Thyroid gland (tissue), 4 donors: ENCODE data around the gene HDAC9. TPM values are rescaled to one million over a fixed set of nuclear protein-coding genes. Genes with fewer than 3 reads are reported as not detected.

ENCODE experiments used
- DNase-seq, 2 donors: peaks; one replicate each; pipeline ENCODE4 v3.0.0-alpha.2; 2019
- H3K27ac ChIP-seq, 3 donors: fragments of 200-600 bp; sonication (generic); 1 replicate in 2 of 3; 2 replicates in 1 of 3; pipeline ENCODE4 v1.5.1; 2016 to 2019; ENCODE audit warnings: mild to moderate bottlenecking in 1 of 3, moderate library complexity in 1 of 3
- H3K27me3 ChIP-seq: fragments of 200-600 bp; sonication (generic); one replicate; pipeline ENCODE4 v1.5.1; 2019
- H3K36me3 ChIP-seq, 2 donors: fragments of 200-600 bp; sonication (generic); one replicate each; pipeline ENCODE4 v1.5.1; 2016 to 2019
- H3K4me1 ChIP-seq, 2 donors: fragments of 200-600 bp; sonication (generic); one replicate each; pipeline ENCODE4 v1.5.1; 2017 to 2019
- H3K4me3 ChIP-seq, 3 donors: fragments of 200-600 bp; sonication (generic); replicated peaks in 1 of 3; 1 replicate in 2 of 3; 2 replicates in 1 of 3; pipeline ENCODE4 v1.5.1; 2016; ENCODE audit warnings: mild to moderate bottlenecking in 1 of 3
- H3K9me3 ChIP-seq: fragments of 200-600 bp; sonication (generic); one replicate; pipeline ENCODE4 v1.5.1; 2017
- POLR2A ChIP-seq, 2 donors: fragments of 450-650 bp; IDR thresholded peaks; one replicate each; pipeline ENCODE4 v1.6.1; 2017; ENCODE audit warnings: antibody characterized with exemption in 2 of 2, mild to moderate bottlenecking in 2 of 2, moderate library complexity in 1 of 2
- WGBS, 2 donors: methylation state at CpG; one replicate each; pipeline ENCODE4 v1.1.5; 2017; 5-methylcytosine and 5-hydroxymethylcytosine counted together
- intact Hi-C: fragments of 100-400 bp; cut with DNase I; formaldehyde crosslinking; loops from one replicate; pipeline ENCODE4 v1.15.1; 2023
- total RNA-seq, 4 donors: library from RNA; depleted of rRNA; stranded (reverse); fragments of >200 nt; gene quantifications; one replicate each; pipeline ENCODE4 v1.2.3, GENCODE V29; 2016
- TF ChIP-seq, protein P1 (sequence below), 6 experiments: fragments of 200-600 bp in 3 of 6; fragments of 450-650 bp in 3 of 6; sonication (generic) in 3 of 6; IDR thresholded peaks; one replicate each; pipeline ENCODE4 v1.5.1; 2016 to 2019; ENCODE audit warnings: antibody characterized with exemption in 6 of 6, mild to moderate bottlenecking in 2 of 6, inconsistent platforms in 1 of 6, moderate library complexity in 1 of 6

Gene HDAC9
- total RNA-seq, 4 donors from 2014 or later: 5.4 to 28.2 (median 7.2) TPM

- Histone ChIP-seq H3K9me3 (no peaks in the 10 kb centered on the region), H3K27ac (no peak overlapping the region), H3K27me3 (no peaks in the 10 kb centered on the region), H3K4me3 (no peak overlapping the region), H3K36me3 (no peaks in the 10 kb centered on the region), H3K4me1 (no peaks in the 10 kb centered on the region)
- TF ChIP-seq, protein P1, sequence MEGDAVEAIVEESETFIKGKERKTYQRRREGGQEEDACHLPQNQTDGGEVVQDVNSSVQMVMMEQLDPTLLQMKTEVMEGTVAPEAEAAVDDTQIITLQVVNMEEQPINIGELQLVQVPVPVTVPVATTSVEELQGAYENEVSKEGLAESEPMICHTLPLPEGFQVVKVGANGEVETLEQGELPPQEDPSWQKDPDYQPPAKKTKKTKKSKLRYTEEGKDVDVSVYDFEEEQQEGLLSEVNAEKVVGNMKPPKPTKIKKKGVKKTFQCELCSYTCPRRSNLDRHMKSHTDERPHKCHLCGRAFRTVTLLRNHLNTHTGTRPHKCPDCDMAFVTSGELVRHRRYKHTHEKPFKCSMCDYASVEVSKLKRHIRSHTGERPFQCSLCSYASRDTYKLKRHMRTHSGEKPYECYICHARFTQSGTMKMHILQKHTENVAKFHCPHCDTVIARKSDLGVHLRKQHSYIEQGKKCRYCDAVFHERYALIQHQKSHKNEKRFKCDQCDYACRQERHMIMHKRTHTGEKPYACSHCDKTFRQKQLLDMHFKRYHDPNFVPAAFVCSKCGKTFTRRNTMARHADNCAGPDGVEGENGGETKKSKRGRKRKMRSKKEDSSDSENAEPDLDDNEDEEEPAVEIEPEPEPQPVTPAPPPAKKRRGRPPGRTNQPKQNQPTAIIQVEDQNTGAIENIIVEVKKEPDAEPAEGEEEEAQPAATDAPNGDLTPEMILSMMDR (IDR thresholded peaks at IDR 0.05): no peak
- TF ChIP-seq POLR2A (IDR thresholded peaks at IDR 0.05): no peak
- intact Hi-C loops: no loop called here
- no peak for DNase-seq
- 76 to 86% methylated on average over 3 of the region's 3 CpGs for WGBS, 2 donors
These were observed 258.5 kb downstream of the HDAC9 start for GRCh38 chr7:18753972-18754610.

- Histone ChIP-seq H3K36me3 (no peaks in the 10 kb centered on the region), H3K4me3 (no peak overlapping the region), H3K27me3 (no peaks in the 10 kb centered on the region), H3K27ac (no peak overlapping the region), H3K9me3 (no peaks in the 10 kb centered on the region), H3K4me1 (no peaks in the 10 kb centered on the region)
- intact Hi-C loops: no loop called here
- DNase-seq: no peak
- 67 to 74% methylated on average over 2 of the region's 2 CpGs for WGBS, 2 donors
- TF ChIP-seq, protein P1 (IDR thresholded peaks at IDR 0.05): no peak
- no peak for TF ChIP-seq POLR2A (IDR thresholded peaks at IDR 0.05)
These were observed 259.2 kb downstream of the HDAC9 start for GRCh38 chr7:18754766-18755165.

DNA sequence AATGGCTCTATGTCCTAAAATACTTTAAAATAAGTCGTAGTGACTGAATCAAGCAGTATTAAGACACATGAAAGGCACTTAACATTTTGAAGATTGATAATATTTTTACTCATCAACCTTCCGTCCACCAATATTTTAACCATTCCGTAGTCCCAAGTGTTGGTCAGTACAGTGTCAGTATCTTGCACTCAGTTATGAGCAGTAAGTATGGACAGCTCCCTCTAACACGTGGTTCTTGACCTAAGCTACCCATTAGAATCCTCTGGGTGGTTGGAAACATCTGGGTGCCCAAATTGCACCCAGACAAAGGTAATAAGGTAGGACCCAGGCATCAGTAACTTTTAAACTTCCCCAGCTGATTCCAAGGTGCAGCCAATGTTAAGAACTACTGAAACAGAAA lies 260.2 kb downstream of the HDAC9 start:
- H3K9me3 ChIP-seq: no peaks in the 10 kb centered on the region
- DNase-seq: no peak
- no peaks in the 10 kb centered on the region for H3K27me3 ChIP-seq
- TF ChIP-seq POLR2A (IDR thresholded peaks at IDR 0.05): no peak
- TF ChIP-seq, protein P1 (IDR thresholded peaks at IDR 0.05): no peak
- 81 to 91% methylated on average over 4 of the region's 4 CpGs for WGBS, 2 donors
- no peak overlapping the region for H3K27ac ChIP-seq
- no peaks in the 10 kb centered on the region for H3K4me1 ChIP-seq
- no peaks in the 10 kb centered on the region for H3K36me3 ChIP-seq
- no peak overlapping the region for H3K4me3 ChIP-seq
- intact Hi-C loops: no loop called here

- Histone ChIP-seq H3K36me3 (no peaks in the 10 kb centered on the region), H3K4me1 (no peaks in the 10 kb centered on the region), H3K4me3 (no peak overlapping the region), H3K9me3 (no peaks in the 10 kb centered on the region), H3K27ac (no peak overlapping the region), H3K27me3 (no peaks in the 10 kb centered on the region)
- 90 to 95% methylated on average over 6 of the region's 6 CpGs for WGBS, 2 donors
- intact Hi-C loops: no loop called here
- TF ChIP-seq, protein P1 (IDR thresholded peaks at IDR 0.05): no peak
- TF ChIP-seq POLR2A (IDR thresholded peaks at IDR 0.05): no peak
- no peak for DNase-seq
These were observed 261.0 kb downstream of the HDAC9 start for GRCh38 chr7:18756378-18757050.

GRCh38 chr7:18760046-18760445 lies 264.5 kb downstream of the HDAC9 start:
- no peaks in the 10 kb centered on the region for H3K36me3 ChIP-seq
- intact Hi-C loops: no loop called here
- WGBS, 2 donors: 84 to 86% methylated on average over 5 of the region's 5 CpGs
- no peaks in the 10 kb centered on the region for H3K9me3 ChIP-seq
- no peak for DNase-seq
- no peak overlapping the region for H3K27ac ChIP-seq
- no peaks in the 10 kb centered on the region for H3K27me3 ChIP-seq
- H3K4me3 ChIP-seq: no peak overlapping the region
- TF ChIP-seq POLR2A (IDR thresholded peaks at IDR 0.05): no peak
- no peaks in the 10 kb centered on the region for H3K4me1 ChIP-seq
